ENCODE measurements around the gene EBF3.

Gene EBF3

GRCh38 chr10:129958629-129959543 is 5.2 kb downstream of the EBF3 start:
- no peak for DNase-seq

- DNase-seq: peak; percentile 46
Observed at GRCh38 chr10:129958148-129958628, 5.9 kb downstream of the EBF3 start.

- DNase-seq: peak; percentile 88
Observed at GRCh38 chr10:129956876-129957673, 7.0 kb downstream of the EBF3 start.

- peak; percentile 54 for DNase-seq
Observed at GRCh38 chr10:129956286-129956670, 7.8 kb downstream of the EBF3 start.

- DNase-seq: peak; percentile 54
Observed at GRCh38 chr10:129955601-129956285, 8.3 kb downstream of the EBF3 start.

GRCh38 chr10:129954492-129955315 is 9.4 kb downstream of the EBF3 start:
- DNase-seq: no peak

- no peak for DNase-seq
Observed at GRCh38 chr10:129953119-129954051, 10.7 kb downstream of the EBF3 start.

GRCh38 chr10:129952378-129953118 is 11.5 kb downstream of the EBF3 start:
- DNase-seq: peak; percentile 15

- no peak for DNase-seq
Observed at GRCh38 chr10:129951970-129952265, 12.2 kb downstream of the EBF3 start.

GRCh38 chr10:129951101-129951969 is 12.7 kb downstream of the EBF3 start:
- DNase-seq: no peak

GRCh38 chr10:129950676-129951075 is 13.4 kb downstream of the EBF3 start:
- no peak for DNase-seq

GRCh38 chr10:129949891-129950291 is 14.2 kb downstream of the EBF3 start:
- DNase-seq: peak; percentile 73

GRCh38 chr10:129949411-129949810 is 14.7 kb downstream of the EBF3 start:
- no peak for DNase-seq

- DNase-seq: no peak
Observed at GRCh38 chr10:129946859-129947258, 17.2 kb downstream of the EBF3 start.

- DNase-seq: no peak
Observed at GRCh38 chr10:129945941-129946760, 17.9 kb downstream of the EBF3 start.

GRCh38 chr10:129945526-129945925 is 18.5 kb downstream of the EBF3 start:
- no peak for DNase-seq

- peak; percentile 2 for DNase-seq
Observed at GRCh38 chr10:129945064-129945463, 19.0 kb downstream of the EBF3 start.

GRCh38 chr10:129944456-129944855 is 19.6 kb downstream of the EBF3 start:
- no peak for DNase-seq
